ENCODE measurements around the gene DRC7. TPM values are rescaled to one million over a fixed set of nuclear protein-coding genes. Genes with fewer than 3 reads are reported as not detected.

The DRC7 gene
- total and polyA plus RNA-seq, 2 experiments from 2014 or later, result 0.83 to 2.0 TPM

- H3K4me1 ChIP-seq (ENCODE audit: low read depth), result no peaks in the 10 kb centered on the region
- H3K27ac ChIP-seq, result no peak overlapping the region
- H3K36me3 ChIP-seq, result peaks cover 2% of the 10 kb centered on the region
Measured at GRCh38 chr16:57759541-57760356, 65.1 kb downstream of the DRC7 start.

GRCh38 chr16:57760357-57761160, 66.0 kb downstream of the DRC7 start:
- no peaks in the 10 kb centered on the region for H3K9me3 ChIP-seq (ENCODE audit: low read depth)
- H3K4me1 ChIP-seq (ENCODE audit: low read depth), result no peaks in the 10 kb centered on the region
- no peak overlapping the region for H3K27ac ChIP-seq
- no peak for TF ChIP-seq CTCF (IDR thresholded peaks at IDR 0.05; ENCODE audit: low read depth, low read length)
- no peak overlapping the region for H3K4me3 ChIP-seq
- peaks cover 2% of the 10 kb centered on the region for H3K36me3 ChIP-seq
- no peaks in the 10 kb centered on the region for H3K27me3 ChIP-seq
- no peak for DNase-seq (ENCODE audit: low read depth in 1 of 2, low spot score in 1 of 2)

More at GRCh38 chr16:57759541-57760356, 65.1 kb downstream of the DRC7 start:
- Histone ChIP-seq H3K9me3 (ENCODE audit: low read depth) (no peaks in the 10 kb centered on the region), H3K27me3 (no peaks in the 10 kb centered on the region), H3K4me3 (no peak overlapping the region)
- TF ChIP-seq CTCF (IDR thresholded peaks at IDR 0.05; ENCODE audit: low read depth, low read length), result no peak
- DNase-seq (ENCODE audit: low read depth in 1 of 2, low spot score in 1 of 2), result no peak

- Histone ChIP-seq H3K27me3 (no peaks in the 10 kb centered on the region), H3K27ac (no peak overlapping the region), H3K9me3 (ENCODE audit: low read depth) (no peaks in the 10 kb centered on the region), H3K36me3 (no peaks in the 10 kb centered on the region), H3K4me1 (ENCODE audit: low read depth) (no peaks in the 10 kb centered on the region), H3K4me3 (no peak overlapping the region)
- no peak for DNase-seq (ENCODE audit: low read depth in 1 of 2, low spot score in 1 of 2)
- no peak for TF ChIP-seq CTCF (IDR thresholded peaks at IDR 0.05; ENCODE audit: low read depth, low read length)
Measured at GRCh38 chr16:57761301-57761700, 66.7 kb downstream of the DRC7 start.

- H3K4me3 ChIP-seq, result no peak overlapping the region
- H3K36me3 ChIP-seq, result no peaks in the 10 kb centered on the region
- no peaks in the 10 kb centered on the region for H3K4me1 ChIP-seq (ENCODE audit: low read depth)
- no peaks in the 10 kb centered on the region for H3K27me3 ChIP-seq
- H3K27ac ChIP-seq, result no peak overlapping the region
- DNase-seq (ENCODE audit: low read depth in 1 of 2, low spot score in 1 of 2), result no peak
- no peaks in the 10 kb centered on the region for H3K9me3 ChIP-seq (ENCODE audit: low read depth)
- no peak for TF ChIP-seq CTCF (IDR thresholded peaks at IDR 0.05; ENCODE audit: low read depth, low read length)
Measured at GRCh38 chr16:57761957-57762356, 67.4 kb downstream of the DRC7 start.

- TF ChIP-seq CTCF (IDR thresholded peaks at IDR 0.05; ENCODE audit: low read depth, low read length), result no peak
- no peaks in the 10 kb centered on the region for H3K4me1 ChIP-seq (ENCODE audit: low read depth)
- no peaks in the 10 kb centered on the region for H3K36me3 ChIP-seq
- DNase-seq (ENCODE audit: low read depth in 1 of 2, low spot score in 1 of 2), result no peak
- H3K27ac ChIP-seq, result no peak overlapping the region
- H3K9me3 ChIP-seq (ENCODE audit: low read depth), result no peaks in the 10 kb centered on the region
- no peak overlapping the region for H3K4me3 ChIP-seq
- H3K27me3 ChIP-seq, result no peaks in the 10 kb centered on the region
Measured at GRCh38 chr16:57762365-57763040, 67.9 kb downstream of the DRC7 start.
